DMS53 treated with DMSO at 0.1 percent for 48 hours (cell line): ENCODE data around the gene HDAC4.

ENCODE experiments used
- DNase-seq: peaks from one replicate; lab custom pipeline; 2025; ENCODE audit not compliant: unreplicated experiment; lab: John Stamatoyannopoulos, UW

Gene HDAC4

DNA sequence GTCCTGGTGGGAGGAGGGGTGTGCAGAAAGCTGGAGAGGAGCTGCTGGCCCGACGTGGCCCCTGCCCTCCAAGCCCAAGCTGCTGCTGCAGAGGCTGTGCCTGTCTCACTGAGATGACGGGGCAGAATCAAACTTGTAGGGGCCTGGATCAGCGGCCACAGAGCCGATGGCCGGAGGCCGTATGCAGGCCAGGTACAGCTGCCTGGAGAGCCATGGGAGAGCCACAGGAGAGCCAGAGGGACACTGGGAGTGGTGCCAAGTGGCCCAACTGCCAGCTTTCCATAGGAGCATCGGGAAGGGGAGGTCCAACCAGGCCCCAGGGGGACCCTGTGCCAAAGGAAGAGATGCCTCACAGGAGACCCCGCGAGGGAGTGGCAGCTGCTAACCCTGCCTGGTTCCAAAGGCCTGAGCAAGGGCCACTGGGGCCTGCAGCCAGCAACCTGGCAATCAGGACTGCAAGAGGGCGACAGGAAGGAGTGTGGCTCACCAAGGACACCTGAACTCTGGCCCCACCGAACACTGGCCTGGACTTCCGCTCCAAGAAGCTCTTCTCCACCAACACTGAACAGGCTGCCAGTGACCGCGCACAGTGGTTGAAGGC, 70.7 kb downstream of the HDAC4 start:
- no peak for DNase-seq

DNA sequence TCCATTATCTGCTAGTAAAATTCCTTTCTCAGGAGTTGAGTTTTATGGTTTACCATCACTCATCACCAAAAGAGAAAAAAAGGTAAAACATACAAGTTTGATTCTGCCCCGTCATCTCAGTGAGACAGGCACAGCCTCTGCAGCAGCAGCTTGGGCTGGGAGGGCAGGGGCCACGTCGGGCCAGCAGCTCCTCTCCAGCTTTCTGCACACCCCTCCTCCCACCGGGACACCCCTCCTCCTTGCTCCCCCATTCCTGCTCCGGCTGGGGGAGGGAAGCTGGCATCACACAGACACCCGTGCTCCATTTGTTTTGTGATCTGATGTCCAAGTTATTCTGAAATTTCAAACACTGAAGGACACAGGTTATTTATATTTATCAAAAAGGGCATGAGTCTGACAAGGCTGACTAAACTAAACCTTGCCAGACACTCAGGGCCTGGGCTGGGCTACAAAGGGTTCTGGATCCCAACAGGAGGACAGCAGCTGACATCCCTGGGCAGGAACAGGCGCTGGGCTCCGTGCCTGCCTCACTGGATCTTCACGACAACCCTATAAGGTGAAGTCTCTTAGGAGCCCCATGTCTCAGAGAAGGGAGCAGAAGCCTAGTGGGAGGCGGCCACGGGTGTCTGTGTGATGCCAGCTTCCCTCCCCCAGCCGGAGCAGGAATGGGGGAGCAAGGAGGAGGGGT, 71.4 kb downstream of the HDAC4 start:
- no peak for DNase-seq

DNA sequence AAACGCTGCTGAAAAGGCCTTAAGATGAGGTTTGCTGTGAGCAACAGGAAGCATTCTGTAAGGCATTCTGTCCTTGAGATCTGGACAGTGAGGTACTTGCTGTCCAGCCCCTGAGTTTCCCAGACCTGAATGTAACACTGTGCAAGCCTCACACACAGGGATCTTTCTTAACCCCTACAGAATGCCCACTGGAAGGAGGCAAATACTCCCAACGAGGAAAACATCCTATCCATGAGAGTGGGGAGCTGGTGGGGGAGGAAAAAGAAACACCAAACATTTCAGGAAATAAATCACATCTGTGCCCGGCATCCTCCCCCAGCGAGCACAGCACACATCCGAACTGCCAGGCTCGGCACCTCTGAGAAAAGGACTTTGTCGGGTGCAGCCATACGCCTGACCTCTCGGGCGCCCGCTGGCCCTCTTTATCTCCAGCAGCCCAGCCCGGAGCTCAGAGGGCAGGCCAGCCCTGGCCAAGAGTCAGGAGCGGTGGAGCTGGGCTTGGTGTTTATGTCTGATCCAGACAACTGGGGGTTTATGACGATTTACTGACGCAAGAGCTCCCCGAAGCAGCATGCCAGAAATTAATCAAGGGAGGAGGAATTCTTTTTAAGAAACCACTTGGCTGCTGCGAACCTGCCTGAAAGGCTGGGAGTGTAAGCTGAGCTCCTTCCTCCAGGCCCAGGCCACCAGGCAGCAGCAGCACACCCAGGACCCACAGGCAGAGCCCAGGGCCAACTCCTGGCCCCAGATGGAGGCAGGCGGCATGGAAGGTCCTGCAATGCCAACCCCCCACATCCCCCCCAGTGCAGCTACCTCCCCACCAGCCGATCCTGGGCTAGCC, 72.2 kb downstream of the HDAC4 start:
- DNase-seq = no peak

DNA sequence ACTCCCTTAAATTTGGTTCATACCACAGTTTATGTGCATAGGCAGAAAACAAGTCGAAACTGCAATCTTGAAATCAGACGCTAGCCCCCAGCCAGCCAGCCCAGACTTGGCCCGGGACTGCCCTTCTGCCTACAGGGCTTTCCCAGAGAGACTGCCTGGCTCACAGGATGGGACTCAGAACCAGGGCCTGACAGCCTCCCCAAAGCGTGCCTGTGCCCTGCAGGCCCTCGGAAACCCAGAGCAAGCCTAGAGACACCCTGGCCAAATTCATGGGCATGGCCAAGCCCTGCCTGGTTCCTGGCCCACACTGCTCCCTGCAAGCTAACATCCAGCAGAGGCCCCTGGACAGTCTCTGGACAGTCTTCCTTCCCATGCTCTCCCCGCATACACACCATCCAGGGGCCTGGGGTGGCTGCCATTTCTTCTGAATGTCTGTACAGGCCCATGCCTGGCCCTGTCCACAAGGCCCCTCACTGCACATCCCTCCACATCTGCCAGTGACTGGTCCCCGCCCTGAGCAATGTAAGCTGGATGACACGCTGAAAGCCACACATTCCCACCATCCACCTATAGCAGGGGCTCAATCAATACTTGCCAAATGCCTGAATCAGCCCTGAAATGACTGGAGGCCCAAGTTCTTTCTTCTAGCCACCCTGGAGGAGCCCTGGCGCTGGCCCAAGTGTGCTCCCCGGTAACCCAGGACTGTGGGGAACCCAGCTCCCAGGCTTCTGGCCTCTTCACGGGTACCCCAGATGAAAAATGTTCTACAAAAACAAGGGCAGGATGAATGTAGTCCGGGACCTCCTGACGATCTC, 73.1 kb downstream of the HDAC4 start:
- no peak for DNase-seq

DNA sequence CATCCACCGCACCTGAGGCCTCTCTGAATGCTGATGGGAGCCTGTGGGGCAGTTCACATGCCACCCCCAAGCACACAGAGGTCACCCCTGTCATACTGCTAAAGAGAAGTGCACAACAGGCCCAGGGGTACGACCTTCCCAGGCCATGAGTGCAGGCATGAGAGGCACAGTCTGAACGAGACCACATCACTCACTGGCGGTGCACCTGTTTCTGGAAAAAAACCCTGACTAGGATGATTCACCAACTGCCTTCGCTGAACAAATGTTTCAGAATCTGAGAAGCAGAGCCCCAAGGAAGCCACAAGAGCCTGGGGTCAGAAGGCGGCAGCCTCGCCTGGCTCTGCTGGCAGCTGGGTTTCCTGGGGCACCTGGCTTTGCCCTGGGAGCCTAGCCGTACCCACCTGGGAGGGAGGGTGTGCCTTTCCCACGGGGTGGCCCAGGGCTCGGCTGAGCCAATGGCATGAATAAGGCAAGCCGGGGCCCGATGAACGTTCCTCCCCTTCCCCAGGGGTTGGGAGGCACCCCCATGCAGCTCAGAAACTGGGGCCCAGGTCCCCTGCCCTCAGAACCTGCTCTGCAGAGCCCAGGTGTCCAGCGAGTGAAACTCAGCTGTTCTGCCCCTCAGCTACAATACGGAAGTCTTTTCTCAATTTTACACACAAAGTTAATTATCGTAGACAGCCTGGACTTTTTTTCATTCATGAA, 73.8 kb downstream of the HDAC4 start:
- DNase-seq = no peak

DNA sequence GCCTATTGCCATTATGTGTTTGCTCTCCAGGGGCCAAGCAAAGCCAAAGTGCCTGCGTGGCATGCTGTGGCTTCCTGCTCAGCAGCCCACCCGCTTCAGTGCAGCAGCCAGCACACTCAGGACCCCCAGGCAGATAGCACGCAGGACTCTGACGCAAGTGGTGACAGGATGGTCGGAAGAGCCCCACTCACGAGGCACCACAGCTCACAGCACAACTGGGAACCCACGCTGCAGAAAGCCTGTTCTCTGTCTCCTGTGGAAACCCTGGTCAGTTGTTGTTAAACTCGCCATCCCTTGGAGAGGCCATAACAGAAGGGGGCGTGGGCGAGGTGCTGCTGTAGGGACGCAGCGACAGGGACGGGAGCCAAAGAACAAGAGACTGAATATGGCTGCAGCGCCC, 76.4 kb downstream of the HDAC4 start:
- no peak for DNase-seq

DNA sequence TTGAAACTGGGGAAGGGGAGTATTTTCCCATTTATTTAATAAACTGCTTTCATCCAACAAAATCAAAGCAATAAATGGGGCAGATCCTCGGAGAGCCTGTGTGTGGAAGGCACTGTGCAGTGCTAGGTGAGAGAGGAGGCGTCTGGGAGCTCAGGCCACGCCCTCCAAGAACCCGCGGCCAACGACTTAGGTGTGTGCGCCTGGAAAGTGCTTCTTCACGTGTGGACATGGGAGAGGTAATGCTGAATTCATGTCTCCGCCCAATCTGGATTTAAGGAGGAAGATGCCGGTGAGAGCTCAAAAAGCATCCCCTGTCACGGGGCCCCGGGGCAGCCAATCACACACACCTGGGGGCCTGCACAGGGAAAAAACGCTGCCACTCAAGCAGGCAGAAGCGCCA, 77.4 kb downstream of the HDAC4 start:
- DNase-seq = no peak

DNA sequence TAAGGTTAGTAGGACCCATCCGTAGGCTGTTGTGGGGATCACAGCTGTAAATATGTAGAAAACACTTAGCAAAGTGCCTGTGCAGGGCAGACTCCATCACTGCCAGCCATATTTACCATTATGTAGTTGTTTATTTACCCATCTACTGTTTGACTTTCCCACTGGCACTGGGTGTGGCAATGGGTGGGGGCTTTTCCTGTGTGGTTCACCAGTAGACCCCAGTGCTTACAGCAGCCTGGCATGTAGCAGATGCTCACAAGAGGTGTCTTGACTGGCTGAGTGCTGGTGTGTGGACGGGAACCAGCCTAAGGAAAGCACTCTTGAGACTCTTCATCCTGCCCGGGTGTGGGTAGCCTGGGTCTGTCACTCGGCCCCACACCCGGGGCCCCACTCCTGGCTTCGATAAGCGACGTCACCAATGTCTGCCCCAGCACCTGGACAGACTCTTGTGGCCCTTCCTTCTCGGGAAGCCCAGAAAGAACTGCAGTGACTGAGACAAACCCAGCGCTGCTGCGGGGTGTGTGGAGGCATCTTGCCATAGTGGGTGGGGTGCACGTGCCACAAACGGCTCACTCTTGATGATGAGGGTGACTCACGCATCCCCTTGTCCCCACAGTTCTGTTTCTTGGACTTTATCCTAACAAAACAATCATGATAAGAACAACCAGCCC, 78.3 kb downstream of the HDAC4 start:
- DNase-seq = no peak

DNA sequence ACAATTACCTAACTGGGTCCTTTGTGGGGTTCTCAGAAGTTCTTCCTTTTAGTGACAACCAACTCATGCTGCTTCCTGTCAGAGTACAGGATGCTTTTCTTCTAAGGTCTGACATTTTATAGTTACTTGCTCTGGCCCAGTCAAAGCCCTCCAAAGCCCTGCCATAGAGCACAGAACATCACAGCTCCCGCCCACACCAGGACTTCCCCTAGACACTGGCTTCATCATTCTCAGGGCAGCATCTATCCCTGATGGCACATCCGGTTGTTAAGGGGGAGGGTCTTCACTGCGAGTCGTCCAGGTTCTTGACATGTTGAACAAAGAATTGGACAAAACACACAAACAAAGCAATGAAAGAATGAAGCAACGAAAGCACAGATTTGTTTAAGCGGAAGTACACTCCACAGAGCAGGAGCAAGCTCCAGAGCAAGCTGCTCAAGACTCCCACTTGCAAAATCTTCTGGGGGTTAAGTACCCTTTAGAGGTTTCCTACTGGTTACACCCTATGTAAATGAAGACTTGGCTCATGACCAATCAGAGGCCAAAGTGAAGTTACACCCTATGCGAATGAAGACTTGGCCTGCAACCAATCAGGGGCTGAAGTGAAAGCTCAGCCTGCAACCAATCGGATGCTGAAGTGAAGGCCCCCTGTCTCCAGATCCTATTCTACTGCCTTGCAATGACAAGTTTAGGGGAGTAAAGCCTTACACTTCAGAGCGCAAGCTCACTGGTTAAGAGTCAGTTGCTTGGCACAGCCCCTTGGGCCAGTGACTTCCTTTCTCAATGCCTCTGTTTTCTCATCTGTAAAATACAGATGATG, 79.0 kb downstream of the HDAC4 start:
- DNase-seq = no peak

DNA sequence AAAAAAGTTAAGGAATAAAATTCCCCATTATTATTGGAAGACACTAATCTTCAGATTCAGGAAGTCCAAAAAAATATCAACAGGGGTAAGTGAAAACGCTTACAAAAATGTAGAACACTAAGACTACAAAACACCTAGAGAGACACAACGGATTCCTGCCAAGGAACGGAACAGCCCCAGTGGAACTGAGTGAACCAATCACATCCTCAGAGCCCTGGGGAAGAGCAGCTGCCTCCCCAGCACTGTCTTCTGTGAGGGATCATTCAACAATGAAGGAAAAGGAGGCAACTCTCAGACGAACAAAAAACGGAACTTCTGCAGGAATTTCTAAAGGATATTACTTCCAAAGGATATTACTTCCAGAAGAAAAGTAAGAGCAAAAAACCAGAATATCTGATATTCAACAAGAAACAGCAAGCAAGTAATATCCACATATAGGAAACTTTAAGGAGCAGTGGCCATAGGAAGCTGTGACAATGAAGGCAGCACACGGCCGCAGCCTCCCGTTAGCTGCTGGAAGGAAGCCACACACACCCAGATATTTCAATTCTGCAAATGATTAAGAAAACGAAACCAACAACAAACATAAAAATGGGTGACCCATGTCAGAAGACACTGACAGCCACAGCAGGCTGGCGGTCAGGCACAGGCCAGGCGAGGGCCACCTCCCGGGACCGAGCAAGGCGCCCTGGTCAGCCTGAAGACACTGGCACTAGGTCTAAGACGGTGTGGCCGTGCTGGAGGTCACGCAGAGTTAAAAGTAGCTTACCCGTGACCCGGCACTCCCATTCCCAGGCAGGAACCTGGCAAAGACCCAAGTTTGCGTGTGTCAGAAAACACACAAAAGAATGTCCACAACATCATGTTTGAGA, 81.8 kb downstream of the HDAC4 start:
- DNase-seq = no peak

DNA sequence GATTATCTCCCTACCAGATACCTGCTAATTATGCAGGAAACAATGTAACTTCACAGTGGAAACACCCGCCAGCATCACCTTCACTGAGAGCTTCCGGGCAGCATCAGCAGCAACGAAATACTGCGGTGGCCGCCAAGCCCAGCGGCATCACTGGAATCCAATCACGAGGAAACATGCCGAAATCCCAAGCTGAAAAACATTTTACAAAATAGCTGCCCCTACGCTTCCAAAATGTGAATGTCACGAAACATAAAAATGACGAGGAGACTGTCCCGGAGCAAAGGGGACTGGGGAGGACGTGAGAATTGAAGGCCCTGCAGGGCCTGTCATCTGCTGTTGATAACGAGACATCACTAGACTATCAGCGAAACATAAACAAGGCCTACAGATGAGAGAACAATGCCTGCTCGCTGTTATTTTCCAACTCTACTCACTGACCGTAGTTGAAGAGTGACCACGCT, 82.6 kb downstream of the HDAC4 start:
- no peak for DNase-seq

DNA sequence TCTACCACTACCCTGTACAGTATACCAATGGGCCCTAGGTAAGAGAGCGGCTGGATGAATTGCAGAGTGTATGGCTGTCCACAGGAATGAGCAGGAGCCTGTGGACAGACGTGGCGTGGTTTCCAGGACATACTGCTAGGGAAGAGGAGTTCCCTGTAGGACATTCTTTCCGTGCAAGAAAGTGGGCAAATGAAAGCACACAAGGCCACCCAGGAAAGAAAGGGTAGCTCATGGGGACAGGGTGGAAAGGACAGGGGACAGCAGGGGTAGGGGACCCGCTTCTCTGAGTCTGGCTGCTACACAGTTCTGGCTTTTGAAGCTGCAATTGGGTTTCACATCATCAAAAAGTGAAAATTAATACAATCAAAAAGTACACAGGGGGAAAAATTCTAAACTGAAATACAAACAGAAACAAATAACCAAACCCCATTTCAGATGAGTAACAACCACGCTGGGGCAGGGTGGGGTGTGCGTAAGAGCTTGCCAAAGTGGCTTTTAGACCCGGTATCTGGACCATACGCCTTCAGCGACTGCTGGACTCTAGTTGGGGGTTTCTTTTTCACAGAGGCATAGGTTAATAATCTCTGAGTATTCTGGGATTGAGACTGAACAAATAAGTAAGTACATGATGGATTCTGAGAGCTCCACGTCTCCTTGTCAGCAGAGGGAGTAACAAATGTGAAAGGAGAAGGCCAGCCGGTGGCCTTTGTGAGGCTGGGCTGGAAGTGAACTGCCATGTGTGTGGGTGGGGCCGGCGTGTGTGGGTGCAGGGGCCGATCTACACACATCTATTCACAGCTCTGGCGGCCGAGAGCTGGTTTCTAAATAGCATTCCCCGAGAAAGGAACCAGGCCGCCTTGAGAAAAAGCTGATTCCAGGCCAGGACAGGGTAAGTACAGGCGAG, 84.0 kb downstream of the HDAC4 start:
- DNase-seq = no peak

DNA sequence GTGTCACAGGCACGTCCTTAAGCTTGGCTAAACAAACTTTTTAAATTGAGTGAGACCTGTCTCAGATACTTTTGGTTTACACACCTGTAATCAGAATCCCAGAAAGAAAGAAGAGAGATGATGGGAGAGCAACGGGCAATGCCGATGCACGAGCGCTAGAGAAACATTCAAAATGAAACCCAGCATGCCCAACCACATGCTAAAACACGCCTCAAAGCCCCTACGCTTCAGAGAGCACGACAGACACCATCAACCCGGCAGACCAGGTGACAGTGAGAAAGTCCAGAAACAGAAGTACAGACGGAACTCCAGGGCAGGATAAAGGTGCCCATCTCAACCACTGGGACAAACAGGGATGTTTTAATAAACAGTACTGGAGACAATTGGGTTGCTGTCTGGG, 85.5 kb downstream of the HDAC4 start:
- DNase-seq = no peak

DNA sequence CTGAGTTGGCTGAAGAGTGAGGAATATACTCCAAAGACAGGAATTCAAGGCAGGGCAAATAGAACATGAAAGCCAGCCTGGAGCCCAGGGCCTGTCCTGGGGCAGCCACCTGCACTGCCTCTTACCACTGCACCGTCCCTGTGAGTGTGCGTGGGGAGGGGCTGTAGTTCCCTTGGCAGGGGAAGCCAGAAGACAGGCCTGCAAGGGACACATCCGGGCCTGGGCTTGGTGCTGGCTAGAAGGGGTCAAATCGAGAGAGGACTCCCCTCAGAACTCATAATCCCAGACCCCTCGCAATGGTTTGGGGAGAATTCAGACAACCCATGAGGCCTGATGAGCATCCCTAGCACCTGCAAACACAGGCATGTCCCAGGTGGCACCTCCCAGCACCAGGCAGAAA, 87.0 kb downstream of the HDAC4 start:
- DNase-seq = no peak

DNA sequence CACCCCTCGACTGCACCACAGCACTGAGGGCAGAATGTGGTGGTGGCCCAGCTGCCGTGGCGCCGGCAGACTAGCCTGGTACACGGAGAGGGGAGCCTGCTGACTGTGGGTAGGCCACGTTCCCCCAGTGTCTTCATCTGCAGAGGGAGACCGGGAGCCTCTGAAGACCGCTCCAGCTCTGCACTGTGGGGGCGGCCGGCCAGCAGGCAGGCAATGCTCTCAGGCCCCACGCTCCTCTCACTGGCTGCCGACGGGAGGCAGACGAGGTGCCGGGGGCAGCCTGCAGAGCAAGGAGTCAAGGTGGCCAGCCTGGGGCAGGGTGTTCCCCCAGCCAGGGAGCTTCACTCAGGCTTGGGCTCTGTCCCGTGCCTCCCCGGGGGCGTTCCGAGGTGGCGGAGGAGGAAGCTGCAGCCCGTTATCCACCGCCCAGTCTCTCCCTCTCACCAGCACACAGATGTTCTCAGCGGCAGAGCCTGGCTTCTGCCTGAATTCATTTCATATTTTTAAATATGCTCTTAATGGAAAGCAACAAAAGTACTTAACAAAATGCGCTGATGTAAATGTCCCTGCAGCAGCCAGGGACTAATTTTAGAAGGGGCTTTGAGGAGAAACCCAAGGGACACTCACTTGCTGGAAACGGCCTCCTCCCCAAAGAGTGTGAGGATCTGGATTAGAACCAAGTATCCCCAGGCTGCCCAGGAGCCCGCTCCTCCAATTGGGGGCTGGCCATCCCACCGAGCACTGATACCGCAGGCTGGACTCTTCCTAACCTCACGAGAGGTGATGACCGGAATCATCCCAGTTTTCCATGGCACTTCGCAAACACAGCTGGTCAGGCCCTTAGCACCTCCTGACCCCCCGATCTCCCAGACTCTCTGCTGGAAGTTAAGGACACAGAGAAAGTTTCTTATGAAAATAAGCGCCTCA, 87.8 kb downstream of the HDAC4 start:
- DNase-seq = no peak

DNA sequence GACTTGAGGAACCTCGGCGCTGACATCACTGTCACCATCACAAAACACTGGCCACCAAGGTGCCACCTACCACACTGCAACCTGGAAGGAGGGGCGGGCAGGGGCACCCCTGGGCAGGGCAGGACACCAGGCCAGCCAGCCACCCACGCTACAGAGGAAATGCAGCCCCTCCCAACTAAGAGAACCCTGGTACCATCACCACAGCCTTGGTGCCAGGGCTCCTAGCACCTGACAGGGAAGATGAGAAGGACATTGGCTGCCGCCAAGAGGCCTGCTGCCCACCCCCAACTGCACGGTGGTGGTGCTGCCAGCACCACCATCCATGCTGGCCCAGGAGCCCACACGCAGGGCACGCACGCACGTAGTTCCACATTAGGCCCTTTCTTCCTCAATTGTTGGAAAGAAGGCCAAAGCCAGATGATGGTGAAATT, 88.7 kb downstream of the HDAC4 start:
- DNase-seq = no peak
